ENCODE data around the gene SLC7A1. TPM values are rescaled to one million over a fixed set of nuclear protein-coding genes. Genes with fewer than 3 reads are reported as not detected.

Gene SLC7A1
- total RNA-seq, 1 donor from 2014 or later: 115 TPM

- TF ChIP-seq CTCF (IDR thresholded peaks at IDR 0.05; ENCODE audit: insufficient read depth, low read depth, low read length) (no peak), EZH2 (IDR thresholded peaks at IDR 0.05; ENCODE audit: insufficient read depth, low read length) (no peak)
- Histone ChIP-seq H3K9ac (ENCODE audit: low read length) (no peak overlapping the region), H4K20me1 (ENCODE audit: insufficient read depth, low read length) (peaks cover 88% of the 10 kb centered on the region), H3K27me3 (ENCODE audit: insufficient read depth, low read length) (no peaks in the 10 kb centered on the region), H3K79me2 (ENCODE audit: insufficient read depth, low read length) (peaks cover 96% of the 10 kb centered on the region), H3K36me3 (ENCODE audit: insufficient read depth, low read length) (peaks cover 12% of the 10 kb centered on the region), H3K4me2 (ENCODE audit: low read length) (peak overlapping the region; percentile 28), H3K4me1 (ENCODE audit: insufficient read depth, low read length) (peaks cover 27% of the 10 kb centered on the region), H3K4me3 (ENCODE audit: insufficient read depth, low read depth, low read length) (no peak overlapping the region), H3K27ac (ENCODE audit: low read depth, low read length) (peak overlapping the region; percentile 12), H3K9me3 (ENCODE audit: insufficient read depth, low read depth, low read length) (no peaks in the 10 kb centered on the region), H2AFZ (ENCODE audit: low read depth, low read length) (no peak overlapping the region)
- Mint-ChIP-seq H3K27ac (ENCODE audit: unreplicated experiment) (no peak overlapping the region), H3K4me1 (ENCODE audit: low read depth, unreplicated experiment) (peaks cover 29% of the 10 kb centered on the region), H3K36me3 (ENCODE audit: low read depth, unreplicated experiment) (peaks cover 25% of the 10 kb centered on the region), H3K9me3 (ENCODE audit: unreplicated experiment) (no peaks in the 10 kb centered on the region), H3K4me3 (ENCODE audit: unreplicated experiment) (no peak overlapping the region), H3K27me3 (ENCODE audit: low read depth, unreplicated experiment) (no peaks in the 10 kb centered on the region)
- DNase-seq (ENCODE audit: low read depth): no peak
- no peak for FAIRE-seq
These were observed 54.7 kb downstream of the SLC7A1 start for GRCh38 chr13:29540799-29541198.

GRCh38 chr13:29540334-29540733 lies 55.2 kb downstream of the SLC7A1 start:
- Mint-ChIP-seq H3K36me3 (ENCODE audit: low read depth, unreplicated experiment) (peaks cover 24% of the 10 kb centered on the region), H3K4me3 (ENCODE audit: unreplicated experiment) (no peak overlapping the region), H3K27me3 (ENCODE audit: low read depth, unreplicated experiment) (no peaks in the 10 kb centered on the region), H3K9me3 (ENCODE audit: unreplicated experiment) (no peaks in the 10 kb centered on the region), H3K27ac (ENCODE audit: unreplicated experiment) (no peak overlapping the region), H3K4me1 (ENCODE audit: low read depth, unreplicated experiment) (peaks cover 29% of the 10 kb centered on the region)
- Histone ChIP-seq H3K79me2 (ENCODE audit: insufficient read depth, low read length) (peaks cover 95% of the 10 kb centered on the region), H3K27ac (ENCODE audit: low read depth, low read length) (peak overlapping the region; percentile 12), H3K27me3 (ENCODE audit: insufficient read depth, low read length) (no peaks in the 10 kb centered on the region), H3K36me3 (ENCODE audit: insufficient read depth, low read length) (peaks cover 7% of the 10 kb centered on the region), H3K4me1 (ENCODE audit: insufficient read depth, low read length) (peaks cover 27% of the 10 kb centered on the region), H3K4me3 (ENCODE audit: insufficient read depth, low read depth, low read length) (no peak overlapping the region), H3K9me3 (ENCODE audit: insufficient read depth, low read depth, low read length) (no peaks in the 10 kb centered on the region), H3K4me2 (ENCODE audit: low read length) (peak overlapping the region; percentile 28), H3K9ac (ENCODE audit: low read length) (no peak overlapping the region), H2AFZ (ENCODE audit: low read depth, low read length) (no peak overlapping the region), H4K20me1 (ENCODE audit: insufficient read depth, low read length) (peaks cover 86% of the 10 kb centered on the region)
- FAIRE-seq (no peak), DNase-seq (ENCODE audit: low read depth) (peak; percentile 59)
- no peak for TF ChIP-seq EZH2 (IDR thresholded peaks at IDR 0.05; ENCODE audit: insufficient read depth, low read length)
- no peak for TF ChIP-seq CTCF (IDR thresholded peaks at IDR 0.05; ENCODE audit: insufficient read depth, low read depth, low read length)

- Histone ChIP-seq H3K4me1 (ENCODE audit: insufficient read depth, low read length) (peaks cover 27% of the 10 kb centered on the region), H3K9me3 (ENCODE audit: insufficient read depth, low read depth, low read length) (no peaks in the 10 kb centered on the region), H3K4me2 (ENCODE audit: low read length) (no peak overlapping the region), H3K4me3 (ENCODE audit: insufficient read depth, low read depth, low read length) (no peak overlapping the region), H3K9ac (ENCODE audit: low read length) (no peak overlapping the region), H2AFZ (ENCODE audit: low read depth, low read length) (no peak overlapping the region), H3K27me3 (ENCODE audit: insufficient read depth, low read length) (no peaks in the 10 kb centered on the region), H4K20me1 (ENCODE audit: insufficient read depth, low read length) (peaks cover 82% of the 10 kb centered on the region), H3K79me2 (ENCODE audit: insufficient read depth, low read length) (peaks cover 95% of the 10 kb centered on the region), H3K27ac (ENCODE audit: low read depth, low read length) (no peak overlapping the region), H3K36me3 (ENCODE audit: insufficient read depth, low read length) (peaks cover 6% of the 10 kb centered on the region)
- H3K9me3 Mint-ChIP-seq (ENCODE audit: unreplicated experiment): no peaks in the 10 kb centered on the region
- H3K27me3 Mint-ChIP-seq (ENCODE audit: low read depth, unreplicated experiment): no peaks in the 10 kb centered on the region
- H3K27ac Mint-ChIP-seq (ENCODE audit: unreplicated experiment): no peak overlapping the region
- H3K4me3 Mint-ChIP-seq (ENCODE audit: unreplicated experiment): no peak overlapping the region
- peaks cover 23% of the 10 kb centered on the region for H3K36me3 Mint-ChIP-seq (ENCODE audit: low read depth, unreplicated experiment)
- no peak for DNase-seq (ENCODE audit: low read depth)
- H3K4me1 Mint-ChIP-seq (ENCODE audit: low read depth, unreplicated experiment): peaks cover 29% of the 10 kb centered on the region
- FAIRE-seq: no peak
- TF ChIP-seq CTCF (IDR thresholded peaks at IDR 0.05; ENCODE audit: insufficient read depth, low read depth, low read length): no peak
- TF ChIP-seq EZH2 (IDR thresholded peaks at IDR 0.05; ENCODE audit: insufficient read depth, low read length): no peak
These were observed 55.6 kb downstream of the SLC7A1 start for GRCh38 chr13:29539856-29540255.
